Measurements from ENCODE around the gene FAM107B. TPM values are rescaled to one million over a fixed set of nuclear protein-coding genes. Genes with fewer than 3 reads are reported as not detected.

FAM107B gene
- total RNA-seq, 1 experiment from 2014 or later, result 24.5 TPM

DNA sequence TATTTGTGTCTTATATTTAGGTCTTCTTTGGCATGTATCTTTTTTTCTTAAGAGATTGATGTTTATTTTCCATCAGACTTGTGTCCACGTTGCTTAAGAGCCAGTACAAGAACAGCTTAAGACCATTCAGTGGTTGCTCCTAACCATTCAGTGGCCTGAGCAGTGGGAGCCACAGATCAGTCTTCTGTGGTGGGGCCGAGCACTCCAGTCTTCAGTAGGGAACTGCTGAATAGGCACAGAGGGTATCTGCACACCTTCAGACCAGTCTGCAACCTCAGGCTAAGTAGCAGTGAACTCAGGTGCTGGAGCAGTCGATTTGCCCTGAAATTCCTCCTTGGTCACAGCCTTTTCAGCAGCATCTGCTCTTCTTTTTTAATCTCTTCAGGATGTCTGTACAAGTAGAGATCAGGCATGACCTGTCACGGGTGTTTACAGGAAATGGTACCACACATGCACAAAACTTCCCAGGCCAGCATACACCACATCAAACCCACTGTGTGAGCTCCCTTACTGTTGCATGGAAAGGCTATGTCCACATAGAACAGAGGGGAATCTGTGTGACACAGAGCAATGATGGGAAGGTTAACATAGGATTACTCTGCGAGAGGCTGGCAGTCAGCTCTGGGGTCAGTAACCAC is 51.5 kb downstream of the FAM107B start:
- no peak overlapping the region for H2BK120ac ChIP-seq (ENCODE audit: low read depth, low read length, poor library complexity, severe bottlenecking)
- H3K4me3 Mint-ChIP-seq, result no peak overlapping the region
- peaks cover 0 to 5% (median 3%) of the 10 kb centered on the region in 3 experiments; a peak in 5 of 7 replicates for H3K36me3 Mint-ChIP-seq (ENCODE audit: insufficient read depth in 1 of 3, low read depth in 3 of 3)
- no peak for DNase-seq
- no peak overlapping the region for H3K4ac ChIP-seq (ENCODE audit: low read depth, low read length)
- no peak overlapping the region for H4K8ac ChIP-seq (replicated peaks; ENCODE audit: insufficient read length, low read depth, low read length)
- H3K4me1 Mint-ChIP-seq, result no peaks in the 10 kb centered on the region
- no peak overlapping the region for H2BK20ac ChIP-seq (ENCODE audit: low read depth, low read length, poor library complexity, severe bottlenecking)
- no peaks in the 10 kb centered on the region for H4K20me1 ChIP-seq (ENCODE audit: control insufficient read depth, insufficient read depth, insufficient read length)
- H2BK5ac ChIP-seq (ENCODE audit: insufficient read length, low read length), result no peak overlapping the region
- TF ChIP-seq, protein P1, sequence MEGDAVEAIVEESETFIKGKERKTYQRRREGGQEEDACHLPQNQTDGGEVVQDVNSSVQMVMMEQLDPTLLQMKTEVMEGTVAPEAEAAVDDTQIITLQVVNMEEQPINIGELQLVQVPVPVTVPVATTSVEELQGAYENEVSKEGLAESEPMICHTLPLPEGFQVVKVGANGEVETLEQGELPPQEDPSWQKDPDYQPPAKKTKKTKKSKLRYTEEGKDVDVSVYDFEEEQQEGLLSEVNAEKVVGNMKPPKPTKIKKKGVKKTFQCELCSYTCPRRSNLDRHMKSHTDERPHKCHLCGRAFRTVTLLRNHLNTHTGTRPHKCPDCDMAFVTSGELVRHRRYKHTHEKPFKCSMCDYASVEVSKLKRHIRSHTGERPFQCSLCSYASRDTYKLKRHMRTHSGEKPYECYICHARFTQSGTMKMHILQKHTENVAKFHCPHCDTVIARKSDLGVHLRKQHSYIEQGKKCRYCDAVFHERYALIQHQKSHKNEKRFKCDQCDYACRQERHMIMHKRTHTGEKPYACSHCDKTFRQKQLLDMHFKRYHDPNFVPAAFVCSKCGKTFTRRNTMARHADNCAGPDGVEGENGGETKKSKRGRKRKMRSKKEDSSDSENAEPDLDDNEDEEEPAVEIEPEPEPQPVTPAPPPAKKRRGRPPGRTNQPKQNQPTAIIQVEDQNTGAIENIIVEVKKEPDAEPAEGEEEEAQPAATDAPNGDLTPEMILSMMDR (conservative IDR thresholded peaks at IDR 0.05), result no peak
- H3K9me3 Mint-ChIP-seq, result peaks cover 15 to 18% of the 10 kb centered on the region in 2 experiments
- H3K27me3 ChIP-seq (ENCODE audit: insufficient read depth, low read length), result no peaks in the 10 kb centered on the region
- H3K79me1 ChIP-seq (ENCODE audit: insufficient read depth, low read depth, low read length, poor library complexity, severe bottlenecking), result no peaks in the 10 kb centered on the region
- H3K27me3 Mint-ChIP-seq (ENCODE audit: low read depth), result peaks cover 9% of the 10 kb centered on the region
- no peak overlapping the region for H4K91ac ChIP-seq (ENCODE audit: insufficient read length, low read depth, low read length)
- H3K79me2 ChIP-seq (ENCODE audit: insufficient read depth, low read length), result no peaks in the 10 kb centered on the region
- H2AK5ac ChIP-seq (ENCODE audit: insufficient read length, low read length), result no peak overlapping the region
- H2BK12ac ChIP-seq (ENCODE audit: insufficient read length, low read depth, low read length), result no peak overlapping the region
- no peak overlapping the region for H3K18ac ChIP-seq (ENCODE audit: insufficient read length, low read depth, low read length)
- no CpG with 5 or more reads among the region's 5 CpGs for whole genome bisulfite sequencing (ENCODE audit: extremely low coverage, insufficient read length, low lambda C conversion rate)
- no peak overlapping the region for H3K9ac ChIP-seq (ENCODE audit: extremely low read depth, insufficient read length, low read length)
- no peak overlapping the region for H3K4me2 ChIP-seq (ENCODE audit: insufficient read depth, insufficient read length, low read length)
- no peak overlapping the region for H3K27ac Mint-ChIP-seq
- no peak overlapping the region for H2AFZ ChIP-seq (ENCODE audit: low read length)
- H4K5ac ChIP-seq (ENCODE audit: insufficient read length, low read depth, low read length), result no peak overlapping the region
- no peak overlapping the region for H3K14ac ChIP-seq (ENCODE audit: insufficient read depth, low read length)
- H3K4me1 ChIP-seq (ENCODE audit: insufficient read depth, low read length), result no peaks in the 10 kb centered on the region
- no peak overlapping the region for H3K56ac ChIP-seq (ENCODE audit: insufficient read length, low read depth, low read length)
- no peaks in the 10 kb centered on the region for H3K9me3 ChIP-seq (ENCODE audit: control insufficient read depth, low read depth, low read length)
- H3K27ac ChIP-seq (ENCODE audit: insufficient read length, low read depth, low read length), result no peak overlapping the region
- no peak overlapping the region for H3K23ac ChIP-seq (ENCODE audit: insufficient read length, low read depth, low read length)
- H3T11ph ChIP-seq (ENCODE audit: low read length), result no peak overlapping the region
- H3K23me2 ChIP-seq (ENCODE audit: insufficient read length, low read depth, low read length, poor library complexity, severe bottlenecking), result no peaks in the 10 kb centered on the region
- H2BK15ac ChIP-seq (ENCODE audit: low read depth, low read length), result no peak overlapping the region

All from H9 (cell line).